Adrenal gland (tissue), 12 donors: ENCODE measurements around the gene RAB40C. TPM values are rescaled to one million over a fixed set of nuclear protein-coding genes. Genes with fewer than 3 reads are reported as not detected.
A peak's percentile ranks its signal among the peaks of the same experiment; 100 is the strongest.

Experiments used
- DNase-seq, 7 donors: peaks; one replicate each; pipeline ENCODE4 v3.0.0-alpha.2; 2019 to 2020
- H3K27ac ChIP-seq, 5 donors: fragments of 200-600 bp; sonication (generic) in 4 of 5; 1 replicate in 3 of 5; 2 replicates in 2 of 5; pipeline versions ENCODE4 v1.5.1 to v1.8.0; 2016 to 2020; ENCODE audit warnings: mild to moderate bottlenecking in 1 of 5
- H3K27me3 ChIP-seq: fragments of 200-600 bp; 2 replicates; pipeline ENCODE4 v1.8.0; 2021
- H3K36me3 ChIP-seq, 2 donors: fragments of 200-600 bp; replicated peaks in 1 of 2; 1 replicate in 1 of 2; 2 replicates in 1 of 2; pipeline versions ENCODE4 v1.5.1 to v1.8.0; 2018 to 2022
- H3K4me1 ChIP-seq, 2 donors: fragments of 200-600 bp; replicated peaks in 1 of 2; 1 replicate in 1 of 2; 2 replicates in 1 of 2; pipeline versions ENCODE4 v1.5.1 to v1.8.0; 2018 to 2021
- H3K4me3 ChIP-seq, 4 donors: fragments of 200-600 bp; sonication (generic) in 3 of 4; one replicate each; pipeline ENCODE4 v1.5.1; 2016 to 2018
- H3K9me3 ChIP-seq, 3 donors: fragments of 200-600 bp; sonication (generic) in 1 of 3; replicated peaks in 1 of 3; 1 replicate in 2 of 3; 2 replicates in 1 of 3; pipeline versions ENCODE4 v1.5.1 to v1.8.0; 2016 to 2021
- POLR2A ChIP-seq, 2 donors: fragments of 450-650 bp; IDR thresholded peaks; one replicate each; pipeline ENCODE4 v1.6.1; 2017; ENCODE audit warnings: antibody characterized with exemption in 2 of 2, mild to moderate bottlenecking in 2 of 2, moderate library complexity in 1 of 2
- WGBS, 4 donors: extraction: QIAGEN DNeasy Blood & Tissue Kit in 2 of 4; methylation state at CpG; one replicate each; pipeline versions ENCODE4 v1.1.5 to v1.1.7; 2013 to 2017; 5-methylcytosine and 5-hydroxymethylcytosine counted together
- intact Hi-C, 2 donors: fragments of 100-400 bp; cut with DNase I; formaldehyde crosslinking; loops; one replicate each; pipeline versions ENCODE4 v1.14.1 to v1.15.0; 2022 to 2023
- polyA plus RNA-seq, 3 donors: library from polyadenylated mRNA; stranded (reverse); fragments of 200-250 nt in 2 of 3; fragments of 350-450 nt in 1 of 3; fragmentation: Illumina TruSeq in 1 of 3; extraction: RNeasy Lipid Tissue Mini Kit (QIAGEN cat#74804) in 1 of 3; gene quantifications; one replicate each; pipeline ENCODE4 v1.2.3, GENCODE V29; 2013 to 2014
- total RNA-seq, 9 donors: library from RNA; depleted of rRNA in 4 of 9; stranded (reverse); fragments of >200 nt in 4 of 9; fragments of 120-200 nt in 1 of 9; fragmentation: NEBNext Ultra II Directional in 1 of 9; extraction: Animal tissue kit (Norgen Biotek cat#: 25700) in 1 of 9; gene quantifications; one replicate each; pipeline versions ENCODE4 v1.1.0 to v1.2.4, GENCODE V29; 2013 to 2023
- TF ChIP-seq, protein P1 (sequence below), 6 experiments: fragments of 450-650 bp in 4 of 6; fragments of 200-600 bp in 2 of 6; sonication (generic) in 1 of 6; IDR thresholded peaks; 1 replicate in 5 of 6; 2 replicates in 1 of 6; pipeline versions ENCODE4 v1.5.1 to v1.8.0; 2016 to 2021; ENCODE audit warnings: antibody characterized with exemption in 6 of 6, mild to moderate bottlenecking in 2 of 6, moderate library complexity in 1 of 6
- donor health status: healthy with polysubstance abuse.
- donor health status: Bipolar disorder and iron deficiency.
- donor health status: DM: yes; HTN: yes; CAD: no.
- donor health status: DM: no; HTN: no; CAD: no.
- donor health status: DM: no; HTN: no; CAD: no.
- donor health status: DM: yes; HTN: yes; CAD: no.

The RAB40C gene
- total and polyA plus RNA-seq, 12 donors = 2.3 to 36.2 (median 15.8) TPM

DNA sequence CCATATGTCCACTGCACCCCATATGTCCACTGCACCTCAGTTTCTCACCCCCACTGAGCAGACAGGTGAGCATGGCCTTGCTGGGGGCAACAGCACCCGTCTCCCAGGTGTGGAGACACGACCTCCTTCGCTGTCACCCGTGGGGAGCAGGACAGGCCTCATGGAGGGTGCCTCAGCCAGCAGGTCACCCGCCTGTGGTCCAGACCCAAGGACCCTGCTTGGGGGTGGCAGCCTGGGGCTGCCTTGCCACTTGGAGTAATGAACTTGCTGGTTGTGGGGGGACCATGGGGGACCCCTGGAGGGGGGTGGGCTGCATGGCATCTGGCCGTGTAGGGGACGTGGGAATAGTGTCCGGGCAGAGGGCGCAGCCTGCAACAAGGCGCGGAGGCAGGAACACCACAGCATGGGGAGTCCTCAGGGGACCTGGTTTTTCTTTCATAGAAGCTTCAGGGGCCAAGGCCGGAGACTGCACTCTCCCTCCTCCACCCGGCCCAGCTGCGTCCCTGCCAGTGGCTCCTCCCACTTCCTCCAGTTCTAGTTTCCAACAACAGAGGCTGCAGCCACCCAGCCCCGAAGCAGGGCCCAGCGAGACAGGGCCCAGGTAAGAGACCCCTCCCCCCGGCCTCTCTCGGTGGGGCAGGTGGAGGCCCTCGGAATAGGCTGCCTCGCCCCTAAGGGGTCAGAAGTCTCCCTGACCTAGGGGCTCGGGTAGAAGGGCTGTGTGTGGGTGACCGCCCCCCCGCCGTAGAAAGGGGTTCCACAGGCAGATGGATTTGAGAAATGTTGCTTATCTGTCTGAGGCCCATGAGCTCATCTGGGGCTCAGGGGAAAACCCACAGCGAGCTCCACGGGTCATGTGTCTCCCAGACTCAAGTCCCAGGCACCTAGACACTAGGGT is 23.1 kb upstream of the RAB40C start, which contains the start of gene NHLRC4:
Gene NHLRC4, plus strand, starts transcription at position 531 of the 898 bp plus-strand sequence. CDS start 1,043 bp downstream, outside the sequence.
- H3K4me1 ChIP-seq = peaks cover 31 to 38% of the 10 kb centered on the region in 2 donors
- TF ChIP-seq POLR2A (IDR thresholded peaks at IDR 0.05) = peak in 1 of 2 donors; percentile 72
- TF ChIP-seq, protein P1, sequence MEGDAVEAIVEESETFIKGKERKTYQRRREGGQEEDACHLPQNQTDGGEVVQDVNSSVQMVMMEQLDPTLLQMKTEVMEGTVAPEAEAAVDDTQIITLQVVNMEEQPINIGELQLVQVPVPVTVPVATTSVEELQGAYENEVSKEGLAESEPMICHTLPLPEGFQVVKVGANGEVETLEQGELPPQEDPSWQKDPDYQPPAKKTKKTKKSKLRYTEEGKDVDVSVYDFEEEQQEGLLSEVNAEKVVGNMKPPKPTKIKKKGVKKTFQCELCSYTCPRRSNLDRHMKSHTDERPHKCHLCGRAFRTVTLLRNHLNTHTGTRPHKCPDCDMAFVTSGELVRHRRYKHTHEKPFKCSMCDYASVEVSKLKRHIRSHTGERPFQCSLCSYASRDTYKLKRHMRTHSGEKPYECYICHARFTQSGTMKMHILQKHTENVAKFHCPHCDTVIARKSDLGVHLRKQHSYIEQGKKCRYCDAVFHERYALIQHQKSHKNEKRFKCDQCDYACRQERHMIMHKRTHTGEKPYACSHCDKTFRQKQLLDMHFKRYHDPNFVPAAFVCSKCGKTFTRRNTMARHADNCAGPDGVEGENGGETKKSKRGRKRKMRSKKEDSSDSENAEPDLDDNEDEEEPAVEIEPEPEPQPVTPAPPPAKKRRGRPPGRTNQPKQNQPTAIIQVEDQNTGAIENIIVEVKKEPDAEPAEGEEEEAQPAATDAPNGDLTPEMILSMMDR (IDR thresholded peaks at IDR 0.05) = peak in 2 of 6 experiments; percentile 4 to 17
- H3K36me3 ChIP-seq = no peaks in the 10 kb centered on the region
- H3K4me3 ChIP-seq = peak within 1 kb of the TSS in 2 of 4 donors; percentile 22 to 43
- H3K9me3 ChIP-seq = no peaks in the 10 kb centered on the region
- H3K27ac ChIP-seq = peak within 1 kb of the TSS; percentile 77 to 84 (median 78)
- intact Hi-C loops = no loop called here
- 12 to 14% (median 13%) methylated on average over 11 to 26 of the region's 26 CpGs for WGBS, 4 donors
- no peaks in the 10 kb centered on the region for H3K27me3 ChIP-seq
- peak; percentile 81 to 95 (median 90) for DNase-seq

DNA sequence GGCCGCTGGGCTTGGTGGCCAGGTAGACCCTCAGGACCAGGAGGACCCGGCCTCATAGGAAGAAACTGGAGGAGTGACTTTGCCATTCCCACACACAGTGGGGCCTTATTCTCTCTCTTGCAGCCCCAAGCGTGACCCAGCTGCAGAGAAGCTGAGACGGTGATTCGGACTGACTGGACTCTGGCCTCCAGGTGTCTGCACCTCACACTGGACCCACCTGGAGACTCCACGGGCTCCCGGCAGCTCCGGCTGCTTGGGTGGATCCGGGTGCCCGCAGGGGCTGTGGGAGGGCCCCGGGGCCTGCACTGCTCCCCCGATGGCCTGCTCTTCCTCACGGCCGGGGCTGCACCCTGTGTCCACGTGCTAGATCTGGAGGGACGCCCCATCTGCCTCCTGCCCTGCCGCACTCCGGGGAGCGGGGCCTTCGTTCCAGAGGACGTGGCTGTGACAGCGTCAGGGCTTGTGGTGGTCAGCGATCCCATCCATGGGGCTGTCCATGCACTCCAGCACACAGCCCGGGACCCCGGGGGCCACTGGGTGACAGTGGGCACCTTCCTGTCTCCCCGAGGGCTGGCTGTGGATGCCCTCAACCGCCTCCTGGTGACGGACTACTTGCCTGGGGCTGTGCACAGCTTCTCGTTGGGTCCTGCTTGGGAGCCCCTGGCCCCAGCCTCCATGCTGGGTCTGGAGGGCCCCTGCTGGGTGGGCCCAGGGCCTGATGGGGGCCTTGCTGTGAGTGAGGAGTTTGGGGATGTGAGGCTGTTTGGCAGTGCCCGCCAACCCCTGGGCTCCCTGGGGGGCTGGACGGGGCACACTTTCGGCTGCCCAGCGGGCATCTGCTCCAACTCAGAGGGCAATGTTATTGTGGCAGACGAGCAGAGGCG is 22.3 kb upstream of the RAB40C start:
- peaks cover 31 to 38% of the 10 kb centered on the region in 2 donors for H3K4me1 ChIP-seq
- WGBS, 4 donors = 79 to 96% (median 82%) methylated on average over 5 to 35 of the region's 35 CpGs
- TF ChIP-seq, protein P1 (IDR thresholded peaks at IDR 0.05) = no peak
- no peak for TF ChIP-seq POLR2A (IDR thresholded peaks at IDR 0.05)
- no peaks in the 10 kb centered on the region for H3K9me3 ChIP-seq
- H3K27me3 ChIP-seq = no peaks in the 10 kb centered on the region
- H3K36me3 ChIP-seq = no peaks in the 10 kb centered on the region
- H3K27ac ChIP-seq = peak overlapping the region; percentile 77 to 84 (median 78)
- H3K4me3 ChIP-seq = peak overlapping the region in 2 of 4 donors; percentile 22 to 43
- no peak for DNase-seq
- intact Hi-C loops = no loop called here

DNA sequence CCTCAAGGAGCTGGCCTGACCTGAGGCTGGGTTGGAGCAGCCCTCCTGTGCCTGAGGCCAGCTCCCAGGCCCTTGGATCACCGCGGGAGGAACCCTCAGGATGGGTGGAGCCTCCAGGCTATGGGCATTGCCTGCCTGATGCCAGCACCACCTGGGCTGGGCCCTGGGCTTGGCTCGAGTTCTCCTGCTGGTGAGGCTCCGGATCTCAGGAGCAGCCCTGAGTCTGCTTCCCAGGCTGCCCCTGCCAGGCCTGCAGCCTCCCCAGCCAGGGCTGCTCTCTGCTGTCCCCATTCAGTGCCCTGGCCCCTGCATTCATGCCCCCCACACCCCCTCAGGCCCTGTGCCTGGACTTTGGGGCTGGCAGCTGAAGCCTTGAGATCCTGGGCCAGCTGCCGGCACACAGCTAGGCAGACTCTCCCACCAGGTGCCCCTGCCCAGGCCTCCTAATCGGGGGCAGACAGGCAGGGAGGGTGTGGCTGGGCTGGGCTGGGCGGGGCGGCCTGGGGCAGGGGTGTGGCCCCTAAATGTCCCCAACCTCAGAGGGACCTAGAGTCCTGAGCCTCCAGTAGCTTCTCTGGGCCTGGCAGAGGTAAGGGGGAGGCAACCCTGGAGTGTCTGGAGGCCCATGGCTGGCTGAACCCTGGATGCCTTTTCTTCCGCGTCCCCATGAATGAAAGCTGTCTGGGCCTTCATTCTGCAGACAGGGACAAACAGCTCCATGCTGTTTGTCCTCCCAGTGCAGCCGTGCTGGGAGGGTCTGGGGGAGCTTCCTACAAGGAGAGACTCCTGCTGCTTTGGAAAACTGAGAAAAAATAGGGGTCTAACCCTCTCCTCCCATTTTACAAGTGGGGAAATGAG is 21.2 kb upstream of the RAB40C start:
- peak overlapping the region in 1 of 5 donors; percentile 78 for H3K27ac ChIP-seq
- H3K4me3 ChIP-seq = peak overlapping the region in 1 of 4 donors; percentile 99
- intact Hi-C loops = no loop called here
- WGBS, 4 donors = 59 to 70% (median 66%) methylated on average over 3 to 11 of the region's 11 CpGs
- no peak for DNase-seq
- no peak for TF ChIP-seq POLR2A (IDR thresholded peaks at IDR 0.05)
- TF ChIP-seq, protein P1 (IDR thresholded peaks at IDR 0.05) = no peak
- no peaks in the 10 kb centered on the region for H3K27me3 ChIP-seq
- no peaks in the 10 kb centered on the region for H3K36me3 ChIP-seq
- H3K9me3 ChIP-seq = no peaks in the 10 kb centered on the region
- H3K4me1 ChIP-seq = peaks cover 31 to 43% of the 10 kb centered on the region in 2 donors
